Natural killer cell treated with Interleukin-12 subunit alpha and Interleukin-12 subunit beta and Interleukin-15 and Interleukin-18, amount 100 ng/mL, for 72 hours (primary cell): ENCODE results near the gene LMCD1. TPM values are rescaled to one million over a fixed set of nuclear protein-coding genes. Genes with fewer than 3 reads are reported as not detected.

Experiments
- ATAC-seq, 2 donors: fragments of 150-1000 bp; cut with Tn5 transposase in 1 of 2; sonication (Bioruptor Pico), chemical (Tn5 transposase) in 1 of 2; 2 replicates each; pipeline ENCODE4 v1.10.0; 2021
- DNase-seq: peaks from one replicate; pipeline ENCODE4 v3.0.0; 2022; ENCODE audit warnings: low spot score
- H3K27ac Mint-ChIP-seq, 2 donors: 1 replicate in 1 of 2; 2 replicates in 1 of 2; pipeline ENCODE4 v1.8.0; 2022; ENCODE audit warnings: mixed read lengths in 2 of 2, mild to moderate bottlenecking in 1 of 2, moderate library complexity in 1 of 2
- H3K27me3 Mint-ChIP-seq, 2 donors: 1 replicate in 1 of 2; 2 replicates in 1 of 2; pipeline ENCODE4 v1.8.0; 2022; ENCODE audit warnings: mixed read lengths in 2 of 2
- H3K36me3 Mint-ChIP-seq: one replicate; pipeline ENCODE4 v1.8.0; 2022; ENCODE audit warnings: mixed read lengths
- H3K4me1 Mint-ChIP-seq, 2 donors: 1 replicate in 1 of 2; 2 replicates in 1 of 2; pipeline ENCODE4 v1.8.0; 2022; ENCODE audit warnings: low read depth in 2 of 2, mixed read lengths in 2 of 2, mild to moderate bottlenecking in 1 of 2
- H3K4me3 Mint-ChIP-seq: one replicate; pipeline ENCODE4 v1.8.0; 2022; ENCODE audit warnings: mixed read lengths
- H3K9me3 Mint-ChIP-seq: 2 replicates; pipeline ENCODE4 v1.8.0; 2022; ENCODE audit warnings: mixed read lengths
- total RNA-seq, 2 donors: library from RNA; stranded (reverse); gene quantifications; one replicate each; pipeline ENCODE4 v1.2.3, GENCODE V29; 2022

The LMCD1 gene
- total RNA-seq, 2 donors from 2014 or later, result 1.0 TPM; not detected in 1

DNA sequence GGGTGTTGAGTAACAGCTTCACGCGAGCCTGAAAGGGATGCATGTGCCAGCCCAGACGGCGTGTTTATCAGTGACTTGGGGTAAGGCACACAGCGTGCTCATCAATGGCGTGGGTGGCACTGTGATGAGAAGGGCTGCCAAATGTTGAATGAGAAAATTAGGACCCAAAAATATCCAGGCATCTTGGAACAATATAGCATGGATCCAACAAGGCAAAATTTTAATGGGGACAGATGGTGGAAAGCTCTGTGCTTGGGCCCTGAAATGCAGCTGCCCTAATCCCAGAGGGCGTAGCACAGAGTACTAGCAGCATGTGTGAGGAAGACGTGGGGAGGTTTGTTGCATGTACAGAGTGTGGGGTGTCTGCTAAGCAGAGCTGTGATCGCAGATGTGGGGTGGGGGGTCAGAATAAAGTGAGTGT, 94.1 kb downstream of the LMCD1 start:
- DNase-seq (no peak), ATAC-seq (no peak)
- no peaks in the 10 kb centered on the region for H3K9me3 Mint-ChIP-seq
- H3K36me3 Mint-ChIP-seq, result no peaks in the 10 kb centered on the region
- H3K27ac Mint-ChIP-seq, result no peak overlapping the region
- no peak overlapping the region for H3K4me3 Mint-ChIP-seq
- H3K27me3 Mint-ChIP-seq, result no peaks in the 10 kb centered on the region
- H3K4me1 Mint-ChIP-seq, result no peaks in the 10 kb centered on the region

DNA sequence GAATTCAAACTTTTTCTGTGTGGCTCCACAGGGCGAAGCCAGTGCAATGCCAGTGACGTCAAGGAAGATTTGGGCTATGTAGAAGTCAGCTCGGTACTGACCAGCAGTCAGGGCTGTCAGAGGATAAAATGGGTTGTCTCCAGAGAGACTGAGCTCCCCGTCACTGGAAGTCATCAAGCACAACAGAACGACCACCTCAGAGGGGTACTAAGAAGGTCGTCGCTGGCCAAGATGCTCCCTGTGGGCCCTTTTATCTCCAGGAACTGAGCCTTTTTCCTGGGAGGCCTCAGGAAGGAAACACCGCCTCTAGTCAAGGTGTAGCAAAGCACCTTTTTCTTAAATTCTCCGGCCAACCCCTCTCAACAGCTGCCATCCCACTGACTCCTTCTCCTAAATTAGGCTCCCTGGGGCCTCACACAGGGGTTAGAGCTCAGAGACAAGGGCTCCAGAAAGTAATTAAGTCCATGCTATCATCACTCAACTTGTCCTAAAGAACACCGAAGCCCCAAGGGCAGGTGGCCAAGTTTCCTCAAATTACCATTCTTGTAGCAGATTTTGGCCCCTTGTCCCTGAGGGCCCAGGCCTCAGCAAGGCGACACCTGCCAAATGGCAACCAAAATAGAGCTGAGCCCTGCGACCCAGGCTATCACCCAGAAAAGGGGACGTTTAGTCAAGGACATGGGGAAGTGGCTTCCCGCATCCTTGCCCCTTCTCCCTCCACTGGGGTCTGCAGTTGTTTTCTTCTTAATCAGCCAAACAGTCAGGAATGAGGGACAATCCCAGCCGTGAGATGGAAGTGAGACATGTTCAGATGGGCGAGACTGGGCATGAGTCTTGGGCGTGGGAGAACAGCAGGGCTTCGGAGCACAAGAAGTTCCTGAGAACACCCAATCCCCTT, 94.9 kb downstream of the LMCD1 start:
- Mint-ChIP-seq H3K4me3 (no peak overlapping the region), H3K27me3 (no peaks in the 10 kb centered on the region), H3K9me3 (no peaks in the 10 kb centered on the region), H3K4me1 (no peaks in the 10 kb centered on the region), H3K36me3 (no peaks in the 10 kb centered on the region), H3K27ac (no peak overlapping the region)
- no peak for ATAC-seq
- DNase-seq, result peak; percentile 13

DNA sequence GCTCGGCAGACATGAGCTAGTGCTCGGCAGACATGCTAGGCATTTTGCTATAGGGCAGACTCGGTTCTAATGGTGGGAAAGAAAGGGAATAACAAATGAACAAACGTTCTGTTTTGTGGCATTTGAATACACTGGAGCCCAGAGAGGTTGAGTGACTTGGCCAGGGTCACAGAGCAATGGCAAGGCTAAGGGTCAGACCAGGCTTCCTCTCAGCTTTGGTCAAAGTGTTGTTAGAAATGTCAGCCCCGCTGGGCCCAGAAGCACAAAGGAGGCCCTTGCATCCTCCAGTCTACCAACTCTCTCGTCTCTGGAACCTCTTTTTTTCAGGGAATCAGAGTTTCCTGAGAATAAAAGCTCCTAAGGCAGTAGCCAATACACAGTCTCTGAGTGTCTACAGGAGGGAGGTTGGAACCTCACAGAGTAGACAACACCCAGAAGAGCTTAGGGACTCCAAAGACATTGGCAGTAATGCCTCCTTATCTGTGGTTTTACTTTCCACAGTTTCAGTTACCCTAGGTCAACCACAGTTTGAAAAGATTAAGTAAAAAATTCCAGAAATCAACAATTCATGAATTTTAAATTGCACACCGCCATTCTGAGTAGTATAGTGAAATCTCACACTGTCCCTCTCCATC, 95.7 kb downstream of the LMCD1 start:
- no peaks in the 10 kb centered on the region for H3K36me3 Mint-ChIP-seq
- no peak for ATAC-seq
- H3K9me3 Mint-ChIP-seq, result no peaks in the 10 kb centered on the region
- no peak overlapping the region for H3K27ac Mint-ChIP-seq
- DNase-seq, result no peak
- H3K27me3 Mint-ChIP-seq, result no peaks in the 10 kb centered on the region
- no peak overlapping the region for H3K4me3 Mint-ChIP-seq
- no peaks in the 10 kb centered on the region for H3K4me1 Mint-ChIP-seq

DNA sequence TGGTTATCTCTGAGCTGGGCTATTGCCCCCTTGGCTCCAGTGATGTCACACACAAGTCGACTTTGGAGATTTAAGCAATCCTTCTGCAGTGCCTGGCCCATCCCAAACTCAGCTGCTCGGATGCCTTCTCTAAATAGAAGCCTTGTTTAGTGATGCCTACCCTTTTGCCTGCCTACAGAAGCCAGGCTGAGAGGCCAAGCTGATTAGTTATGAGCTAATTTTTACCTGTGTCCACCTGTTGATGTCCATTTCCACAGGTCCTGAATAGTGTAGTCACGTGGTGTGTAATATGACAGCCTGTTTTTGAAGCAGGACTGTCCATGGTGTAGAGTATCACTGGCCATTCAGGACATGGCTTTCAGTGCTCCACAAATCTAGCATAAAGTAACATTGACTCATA, 97.5 kb downstream of the LMCD1 start:
- DNase-seq (no peak), ATAC-seq (no peak)
- Mint-ChIP-seq H3K36me3 (no peaks in the 10 kb centered on the region), H3K27me3 (no peaks in the 10 kb centered on the region), H3K9me3 (no peaks in the 10 kb centered on the region), H3K4me3 (no peak overlapping the region), H3K27ac (no peak overlapping the region), H3K4me1 (no peaks in the 10 kb centered on the region)

GRCh38 chr3:8600457-8600856, 98.8 kb downstream of the LMCD1 start:
- no peak for DNase-seq
- Mint-ChIP-seq H3K27ac (no peak overlapping the region), H3K36me3 (no peaks in the 10 kb centered on the region), H3K27me3 (no peaks in the 10 kb centered on the region), H3K4me3 (no peak overlapping the region), H3K9me3 (no peaks in the 10 kb centered on the region), H3K4me1 (no peaks in the 10 kb centered on the region)
- no peak for ATAC-seq

DNA sequence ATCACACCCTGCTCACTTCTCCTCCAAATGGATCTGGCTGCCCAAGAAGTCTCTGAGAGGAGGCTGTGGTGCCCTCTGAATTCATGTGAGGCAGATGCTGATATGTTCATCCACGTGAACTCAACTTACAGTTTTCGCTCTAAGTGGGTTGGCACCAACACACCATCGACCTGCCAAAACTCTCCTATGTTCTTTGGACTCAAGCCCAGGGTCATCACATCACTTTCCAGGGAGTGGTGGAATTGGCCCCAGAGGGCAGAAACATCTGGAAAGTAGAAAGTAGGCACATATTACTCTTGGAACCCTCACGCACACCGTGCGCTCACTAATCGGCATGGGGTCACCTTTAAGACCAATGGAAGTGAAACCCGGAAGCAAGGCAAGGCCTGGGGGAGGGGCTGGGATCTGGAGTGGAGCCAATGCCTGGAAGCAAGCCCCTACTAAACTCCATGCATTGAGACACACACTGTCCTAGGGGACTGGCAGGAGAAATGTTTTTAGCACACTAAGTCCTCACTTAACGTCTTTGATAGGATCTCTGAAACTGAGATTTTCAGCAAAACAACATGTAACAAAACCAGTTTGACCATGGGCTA, 101.6 kb downstream of the LMCD1 start:
- H3K27me3 Mint-ChIP-seq, result peaks cover under 1 to 7% of the 10 kb centered on the region in 2 donors
- H3K36me3 Mint-ChIP-seq, result no peaks in the 10 kb centered on the region
- DNase-seq (no peak), ATAC-seq (no peak)
- H3K9me3 Mint-ChIP-seq, result no peaks in the 10 kb centered on the region
- no peak overlapping the region for H3K4me3 Mint-ChIP-seq
- H3K4me1 Mint-ChIP-seq, result no peaks in the 10 kb centered on the region
- no peak overlapping the region for H3K27ac Mint-ChIP-seq

DNA sequence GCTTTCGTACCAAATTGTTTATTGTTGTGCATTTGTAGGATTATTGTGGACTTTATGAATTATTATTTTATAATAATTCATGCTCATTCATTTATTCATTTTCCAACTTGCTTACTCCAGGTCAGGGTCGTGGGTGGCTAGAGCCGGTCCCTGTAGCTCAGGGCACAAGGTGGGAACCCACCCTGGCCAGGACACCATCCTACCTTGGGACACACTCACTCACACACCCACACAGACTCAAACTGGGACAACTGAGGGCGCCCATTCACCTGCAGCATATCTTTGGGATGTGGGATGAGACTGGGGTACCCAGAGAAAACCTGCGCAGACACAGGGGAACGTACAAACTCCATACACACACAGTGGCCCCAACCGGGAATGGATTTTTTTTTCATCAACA, 102.4 kb downstream of the LMCD1 start:
- Mint-ChIP-seq H3K4me3 (no peak overlapping the region), H3K36me3 (no peaks in the 10 kb centered on the region), H3K9me3 (no peaks in the 10 kb centered on the region), H3K27me3 (peaks cover 2 to 7% of the 10 kb centered on the region in 2 donors), H3K27ac (no peak overlapping the region), H3K4me1 (no peaks in the 10 kb centered on the region)
- DNase-seq (peak; percentile 44), ATAC-seq (no peak)

DNA sequence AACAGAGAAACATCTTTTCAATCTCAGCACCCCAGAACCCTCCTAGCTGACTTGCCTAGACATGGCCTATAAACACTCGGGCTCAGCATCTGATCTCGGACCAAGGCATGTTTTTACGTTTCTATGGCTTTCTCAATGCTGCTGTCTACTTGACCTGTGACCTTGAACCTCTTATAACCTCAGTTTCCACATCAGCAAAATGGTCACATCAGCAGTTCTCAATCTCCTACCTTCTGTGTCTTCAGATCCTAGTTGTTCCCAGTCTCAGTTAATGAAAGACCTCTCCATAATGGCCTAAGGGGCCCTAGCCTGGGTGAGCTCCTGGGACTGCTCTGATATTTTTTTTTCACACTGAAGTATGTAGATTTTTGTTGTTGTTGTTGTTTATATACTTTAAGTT, 103.4 kb downstream of the LMCD1 start:
- Mint-ChIP-seq H3K9me3 (no peaks in the 10 kb centered on the region), H3K27ac (no peak overlapping the region), H3K36me3 (no peaks in the 10 kb centered on the region), H3K4me3 (no peak overlapping the region), H3K27me3 (peaks cover 3 to 7% of the 10 kb centered on the region in 2 donors), H3K4me1 (no peaks in the 10 kb centered on the region)
- ATAC-seq, result no peak
- DNase-seq, result no peak

DNA sequence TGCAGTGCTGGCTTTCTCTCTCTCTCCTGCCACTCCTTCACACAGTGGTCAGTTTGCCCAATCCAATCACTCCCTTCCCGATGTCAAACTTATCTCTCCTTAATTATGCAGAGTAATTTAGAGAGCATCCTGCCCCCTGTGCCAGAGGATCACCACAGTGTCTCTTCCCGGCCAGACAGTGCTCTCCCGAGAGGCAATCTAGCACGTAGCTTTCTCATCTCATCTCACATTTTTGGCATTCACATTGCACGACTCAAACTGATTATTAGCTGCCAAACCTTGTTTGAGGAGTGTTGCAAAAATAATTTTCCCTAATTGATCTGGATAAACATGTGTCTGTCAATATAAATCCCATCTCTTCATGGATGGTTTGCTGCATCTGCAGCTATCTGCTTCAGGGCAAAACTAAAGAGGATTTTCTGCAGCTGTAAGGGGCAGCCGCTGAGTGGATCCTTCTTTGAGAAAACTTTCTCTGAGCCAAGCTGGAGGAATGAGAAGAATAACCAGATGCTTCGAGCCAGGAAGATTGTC, 105.1 kb downstream of the LMCD1 start:
- Mint-ChIP-seq H3K4me1 (no peaks in the 10 kb centered on the region), H3K4me3 (no peak overlapping the region), H3K27me3 (peaks cover 7 to 9% of the 10 kb centered on the region in 2 donors), H3K9me3 (no peaks in the 10 kb centered on the region), H3K36me3 (no peaks in the 10 kb centered on the region), H3K27ac (no peak overlapping the region)
- DNase-seq, result no peak
- no peak for ATAC-seq

- H3K9me3 Mint-ChIP-seq, result no peaks in the 10 kb centered on the region
- H3K36me3 Mint-ChIP-seq, result no peaks in the 10 kb centered on the region
- no peak for DNase-seq
- H3K4me1 Mint-ChIP-seq, result no peaks in the 10 kb centered on the region
- ATAC-seq, result peak; percentile 15 to 22
- H3K27me3 Mint-ChIP-seq, result peaks cover 7 to 9% of the 10 kb centered on the region in 2 donors
- no peak overlapping the region for H3K27ac Mint-ChIP-seq
- H3K4me3 Mint-ChIP-seq, result no peak overlapping the region
Measured at GRCh38 chr3:8607234-8608040, 105.8 kb downstream of the LMCD1 start.

DNA sequence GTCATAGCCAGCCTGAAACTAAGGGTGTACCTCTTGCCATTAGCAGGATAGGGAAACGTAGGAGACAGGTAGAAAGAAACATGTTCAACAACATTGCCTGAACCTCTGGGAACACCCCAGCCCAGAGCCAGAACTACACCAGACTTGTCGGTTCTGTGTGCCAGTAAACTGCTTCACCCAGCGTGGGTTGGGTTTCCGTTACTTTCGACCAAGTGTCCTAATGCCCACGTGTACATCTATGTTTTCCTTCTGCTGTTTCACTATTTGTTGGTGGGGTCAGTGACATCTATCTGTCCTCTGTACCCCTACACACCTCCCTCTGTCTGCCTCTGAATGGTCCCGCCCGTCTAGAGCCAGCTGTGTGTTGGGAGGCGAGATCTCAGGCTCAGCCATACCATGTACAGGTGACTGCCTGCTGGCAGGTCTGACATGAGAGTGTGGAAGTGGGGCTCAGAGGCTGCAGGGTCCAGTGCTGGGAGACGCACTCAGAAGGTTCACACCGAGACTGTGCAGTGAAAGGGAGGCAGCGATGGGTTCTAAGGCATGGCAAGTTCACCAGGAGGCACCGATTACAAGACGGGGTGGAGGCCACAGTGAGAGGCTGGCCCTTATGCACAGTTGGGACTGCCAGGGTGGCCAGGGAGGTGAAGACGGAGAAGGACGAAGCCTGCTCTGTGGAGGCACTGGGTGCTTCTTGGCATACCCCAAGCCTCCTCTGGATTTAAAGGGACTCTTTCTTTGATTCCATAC, 106.6 kb downstream of the LMCD1 start:
- DNase-seq (no peak), ATAC-seq (peak; percentile 39 to 50)
- H3K27me3 Mint-ChIP-seq, result peaks cover 7 to 9% of the 10 kb centered on the region in 2 donors
- H3K36me3 Mint-ChIP-seq, result no peaks in the 10 kb centered on the region
- no peaks in the 10 kb centered on the region for H3K4me1 Mint-ChIP-seq
- H3K27ac Mint-ChIP-seq, result no peak overlapping the region
- H3K4me3 Mint-ChIP-seq, result no peak overlapping the region
- no peaks in the 10 kb centered on the region for H3K9me3 Mint-ChIP-seq

- Mint-ChIP-seq H3K4me1 (no peaks in the 10 kb centered on the region), H3K9me3 (no peaks in the 10 kb centered on the region), H3K36me3 (no peaks in the 10 kb centered on the region), H3K27ac (no peak overlapping the region), H3K4me3 (no peak overlapping the region), H3K27me3 (peaks cover 7 to 9% of the 10 kb centered on the region in 2 donors)
- DNase-seq (no peak), ATAC-seq (no peak)
Measured at GRCh38 chr3:8608791-8609467, 107.3 kb downstream of the LMCD1 start.
